ENCODE measurements around the gene ASB13.

Gene ASB13

DNA sequence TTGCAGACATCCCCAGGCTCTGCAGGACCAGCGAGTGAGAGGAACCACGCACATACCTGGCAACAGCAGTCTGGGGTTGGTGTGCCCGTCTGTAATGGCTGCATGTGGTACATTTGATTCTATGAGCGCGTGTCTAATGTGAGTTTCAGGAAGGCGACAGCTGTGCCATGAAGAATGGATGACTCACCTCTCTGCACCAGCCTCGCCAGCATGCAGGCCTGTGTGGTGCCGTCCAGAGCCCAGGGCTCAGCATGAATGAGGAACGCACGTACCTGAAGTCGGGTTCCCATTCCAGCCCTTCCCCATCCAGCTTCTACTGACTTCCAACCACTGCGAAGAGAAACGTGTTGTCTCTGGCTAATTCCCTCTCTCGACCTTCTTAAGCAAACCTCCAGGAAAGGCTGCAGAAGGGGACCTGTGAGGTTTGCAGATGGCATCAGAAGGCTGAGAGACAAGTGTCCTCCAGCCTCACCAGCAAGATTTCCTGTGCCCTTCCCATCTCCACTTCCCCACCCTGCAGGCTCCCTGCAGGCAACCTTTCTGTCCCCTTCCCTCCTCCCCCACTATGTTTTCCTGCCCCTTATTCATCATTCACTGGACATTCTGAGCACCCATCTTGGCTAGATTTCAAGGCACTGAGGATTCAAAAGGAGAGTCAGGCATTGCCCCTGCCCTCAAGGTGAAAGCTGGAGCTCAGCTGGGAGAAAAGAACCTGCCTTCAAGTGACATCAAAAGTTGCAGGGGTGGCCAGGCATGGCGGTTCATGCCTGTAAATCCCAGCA, 54.3 kb downstream of the ASB13 start:
- no peak overlapping the region for H3K4me3 ChIP-seq (ENCODE audit: low read depth, low read length)
- H3K9ac ChIP-seq (ENCODE audit: low read length) = no peak overlapping the region
- H3K27me3 ChIP-seq (ENCODE audit: control insufficient read depth, insufficient read depth, low read length) = no peaks in the 10 kb centered on the region
- H3K9me3 ChIP-seq (ENCODE audit: control insufficient read depth, insufficient read depth, low read depth, low read length) = no peaks in the 10 kb centered on the region
- H3K36me3 ChIP-seq (ENCODE audit: control insufficient read depth, insufficient read depth, low read length) = no peaks in the 10 kb centered on the region
- peaks cover 11% of the 10 kb centered on the region; the same call in 1 of the 2 replicates for H3K4me1 ChIP-seq (ENCODE audit: control insufficient read depth, insufficient read depth, low read length)
- H3K27ac ChIP-seq (ENCODE audit: low read depth, low read length) = no peak overlapping the region

DNA sequence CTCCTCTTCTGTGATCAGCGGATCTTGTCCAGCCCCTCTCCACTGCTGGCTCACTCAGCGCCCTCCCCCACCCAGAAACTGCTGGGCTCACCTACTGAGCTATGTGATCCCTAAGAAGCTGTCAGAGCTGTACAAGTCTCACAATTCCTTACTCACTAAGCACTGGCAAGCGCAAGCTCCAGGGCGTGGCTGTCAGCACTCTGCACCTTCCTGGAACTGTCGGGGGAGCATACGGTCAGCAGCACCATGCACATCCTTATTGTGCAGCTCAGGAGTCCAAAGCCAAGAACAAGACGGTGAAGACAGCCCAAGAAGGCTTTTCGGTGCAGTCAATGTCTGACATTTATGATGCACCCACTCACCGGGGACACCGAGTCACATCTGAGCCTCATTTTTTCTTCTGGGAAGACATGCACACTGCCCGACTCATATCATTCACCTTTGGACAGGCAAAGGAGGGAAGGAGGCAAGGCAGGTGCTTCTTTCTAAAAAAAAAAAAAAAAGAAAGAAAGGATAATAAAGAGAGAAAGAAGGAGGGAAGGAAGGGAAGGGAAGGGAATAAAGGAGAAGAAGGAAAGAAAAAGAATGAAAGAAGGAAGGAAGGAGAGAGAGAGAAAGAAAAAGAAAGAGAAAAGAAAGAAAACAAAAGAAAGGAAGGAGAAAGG, 56.3 kb downstream of the ASB13 start:
- Histone ChIP-seq H3K27ac (ENCODE audit: low read depth, low read length) (no peak overlapping the region), H3K36me3 (ENCODE audit: control insufficient read depth, insufficient read depth, low read length) (no peaks in the 10 kb centered on the region), H3K4me3 (ENCODE audit: low read depth, low read length) (no peak overlapping the region), H3K27me3 (ENCODE audit: control insufficient read depth, insufficient read depth, low read length) (no peaks in the 10 kb centered on the region), H3K4me1 (ENCODE audit: control insufficient read depth, insufficient read depth, low read length) (peaks cover 11% of the 10 kb centered on the region; the same call in 1 of the 2 replicates), H3K9me3 (ENCODE audit: control insufficient read depth, insufficient read depth, low read depth, low read length) (no peaks in the 10 kb centered on the region), H3K9ac (ENCODE audit: low read length) (no peak overlapping the region)

GRCh38 chr10:5608608-5609220, 57.7 kb downstream of the ASB13 start:
- Histone ChIP-seq H3K27me3 (ENCODE audit: control insufficient read depth, insufficient read depth, low read length) (no peaks in the 10 kb centered on the region), H3K9ac (ENCODE audit: low read length) (no peak overlapping the region), H3K36me3 (ENCODE audit: control insufficient read depth, insufficient read depth, low read length) (no peaks in the 10 kb centered on the region), H3K4me3 (ENCODE audit: low read depth, low read length) (no peak overlapping the region), H3K4me1 (ENCODE audit: control insufficient read depth, insufficient read depth, low read length) (peaks cover 4% of the 10 kb centered on the region; the same call in 1 of the 2 replicates), H3K9me3 (ENCODE audit: control insufficient read depth, insufficient read depth, low read depth, low read length) (no peaks in the 10 kb centered on the region), H3K27ac (ENCODE audit: low read depth, low read length) (no peak overlapping the region)

DNA sequence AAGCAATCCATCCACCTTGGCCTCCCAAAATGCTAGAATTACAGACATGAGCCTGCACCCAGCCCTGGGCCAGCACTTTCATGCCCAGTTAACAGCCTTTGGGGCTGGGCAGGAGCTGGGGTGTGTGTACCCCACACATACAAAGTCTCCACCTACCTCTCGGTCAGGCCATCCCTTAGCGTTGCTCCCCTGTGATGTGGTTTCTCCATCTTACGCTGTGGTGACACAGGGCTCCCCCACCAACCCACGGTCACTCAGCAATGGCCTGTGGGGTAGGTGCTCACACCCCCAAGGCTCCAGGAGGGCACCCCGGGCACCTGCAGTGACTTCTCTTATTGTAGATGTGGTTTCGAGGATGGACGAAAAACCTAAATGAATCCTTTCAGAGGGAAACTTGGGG, 58.8 kb downstream of the ASB13 start:
- Histone ChIP-seq H3K27ac (ENCODE audit: low read depth, low read length) (no peak overlapping the region), H3K9ac (ENCODE audit: low read length) (no peak overlapping the region), H3K9me3 (ENCODE audit: control insufficient read depth, insufficient read depth, low read depth, low read length) (no peaks in the 10 kb centered on the region), H3K4me3 (ENCODE audit: low read depth, low read length) (no peak overlapping the region), H3K4me1 (ENCODE audit: control insufficient read depth, insufficient read depth, low read length) (no peaks in the 10 kb centered on the region), H3K27me3 (ENCODE audit: control insufficient read depth, insufficient read depth, low read length) (no peaks in the 10 kb centered on the region), H3K36me3 (ENCODE audit: control insufficient read depth, insufficient read depth, low read length) (no peaks in the 10 kb centered on the region)

- H3K4me3 ChIP-seq (ENCODE audit: low read depth, low read length) = no peak overlapping the region
- H3K27ac ChIP-seq (ENCODE audit: low read depth, low read length) = no peak overlapping the region
- H3K27me3 ChIP-seq (ENCODE audit: control insufficient read depth, insufficient read depth, low read length) = no peaks in the 10 kb centered on the region
- H3K9ac ChIP-seq (ENCODE audit: low read length) = no peak overlapping the region
- no peaks in the 10 kb centered on the region for H3K4me1 ChIP-seq (ENCODE audit: control insufficient read depth, insufficient read depth, low read length)
- no peaks in the 10 kb centered on the region for H3K36me3 ChIP-seq (ENCODE audit: control insufficient read depth, insufficient read depth, low read length)
- H3K9me3 ChIP-seq (ENCODE audit: control insufficient read depth, insufficient read depth, low read depth, low read length) = no peaks in the 10 kb centered on the region
Observed at GRCh38 chr10:5606864-5607263, 59.5 kb downstream of the ASB13 start.

DNA sequence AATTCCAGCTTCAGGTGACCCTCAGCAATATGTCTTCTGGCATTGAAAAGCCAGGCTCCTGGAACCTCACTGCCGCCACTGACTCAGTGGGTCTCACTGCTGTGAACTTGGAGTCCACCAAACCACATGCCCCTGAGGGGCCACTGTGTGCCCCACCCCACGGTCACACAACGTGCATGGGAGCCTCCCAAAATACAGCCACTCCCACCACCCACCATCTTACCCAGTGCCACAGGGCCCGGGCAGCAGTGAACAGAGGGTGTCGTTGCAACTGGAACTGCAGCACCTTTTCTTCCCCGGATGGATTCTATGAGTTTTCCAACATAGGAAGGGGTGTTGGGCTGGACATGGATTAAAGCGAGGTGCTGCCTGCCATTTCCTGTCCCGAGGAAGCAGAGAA, 60.1 kb downstream of the ASB13 start:
- no peaks in the 10 kb centered on the region for H3K36me3 ChIP-seq (ENCODE audit: control insufficient read depth, insufficient read depth, low read length)
- H3K27me3 ChIP-seq (ENCODE audit: control insufficient read depth, insufficient read depth, low read length) = no peaks in the 10 kb centered on the region
- no peak overlapping the region for H3K27ac ChIP-seq (ENCODE audit: low read depth, low read length)
- no peaks in the 10 kb centered on the region for H3K9me3 ChIP-seq (ENCODE audit: control insufficient read depth, insufficient read depth, low read depth, low read length)
- no peaks in the 10 kb centered on the region for H3K4me1 ChIP-seq (ENCODE audit: control insufficient read depth, insufficient read depth, low read length)
- H3K4me3 ChIP-seq (ENCODE audit: low read depth, low read length) = no peak overlapping the region
- no peak overlapping the region for H3K9ac ChIP-seq (ENCODE audit: low read length)

GRCh38 chr10:5604961-5605360, 61.4 kb downstream of the ASB13 start:
- Histone ChIP-seq H3K4me3 (ENCODE audit: low read depth, low read length) (no peak overlapping the region), H3K9ac (ENCODE audit: low read length) (no peak overlapping the region), H3K4me1 (ENCODE audit: control insufficient read depth, insufficient read depth, low read length) (no peaks in the 10 kb centered on the region), H3K27me3 (ENCODE audit: control insufficient read depth, insufficient read depth, low read length) (no peaks in the 10 kb centered on the region), H3K9me3 (ENCODE audit: control insufficient read depth, insufficient read depth, low read depth, low read length) (no peaks in the 10 kb centered on the region), H3K36me3 (ENCODE audit: control insufficient read depth, insufficient read depth, low read length) (no peaks in the 10 kb centered on the region), H3K27ac (ENCODE audit: low read depth, low read length) (no peak overlapping the region)

- no peak overlapping the region for H3K27ac ChIP-seq (ENCODE audit: low read depth, low read length)
- H3K27me3 ChIP-seq (ENCODE audit: control insufficient read depth, insufficient read depth, low read length) = no peaks in the 10 kb centered on the region
- H3K9ac ChIP-seq (ENCODE audit: low read length) = no peak overlapping the region
- H3K36me3 ChIP-seq (ENCODE audit: control insufficient read depth, insufficient read depth, low read length) = no peaks in the 10 kb centered on the region
- H3K9me3 ChIP-seq (ENCODE audit: control insufficient read depth, insufficient read depth, low read depth, low read length) = no peaks in the 10 kb centered on the region
- H3K4me3 ChIP-seq (ENCODE audit: low read depth, low read length) = no peak overlapping the region
- H3K4me1 ChIP-seq (ENCODE audit: control insufficient read depth, insufficient read depth, low read length) = no peaks in the 10 kb centered on the region
Observed at GRCh38 chr10:5604236-5604925, 62.0 kb downstream of the ASB13 start.

- H3K4me1 ChIP-seq (ENCODE audit: control insufficient read depth, insufficient read depth, low read length) = no peaks in the 10 kb centered on the region
- no peaks in the 10 kb centered on the region for H3K27me3 ChIP-seq (ENCODE audit: control insufficient read depth, insufficient read depth, low read length)
- H3K27ac ChIP-seq (ENCODE audit: low read depth, low read length) = no peak overlapping the region
- H3K9ac ChIP-seq (ENCODE audit: low read length) = no peak overlapping the region
- no peak overlapping the region for H3K4me3 ChIP-seq (ENCODE audit: low read depth, low read length)
- H3K9me3 ChIP-seq (ENCODE audit: control insufficient read depth, insufficient read depth, low read depth, low read length) = no peaks in the 10 kb centered on the region
- no peaks in the 10 kb centered on the region for H3K36me3 ChIP-seq (ENCODE audit: control insufficient read depth, insufficient read depth, low read length)
Observed at GRCh38 chr10:5603848-5604170, 62.6 kb downstream of the ASB13 start.

GRCh38 chr10:5603091-5603847, 63.1 kb downstream of the ASB13 start:
- Histone ChIP-seq H3K4me1 (ENCODE audit: control insufficient read depth, insufficient read depth, low read length) (no peaks in the 10 kb centered on the region), H3K9ac (ENCODE audit: low read length) (no peak overlapping the region), H3K27me3 (ENCODE audit: control insufficient read depth, insufficient read depth, low read length) (no peaks in the 10 kb centered on the region), H3K9me3 (ENCODE audit: control insufficient read depth, insufficient read depth, low read depth, low read length) (no peaks in the 10 kb centered on the region), H3K36me3 (ENCODE audit: control insufficient read depth, insufficient read depth, low read length) (no peaks in the 10 kb centered on the region), H3K4me3 (ENCODE audit: low read depth, low read length) (no peak overlapping the region), H3K27ac (ENCODE audit: low read depth, low read length) (no peak overlapping the region)

All from HUES6 (cell line).